ENCODE data around the gene DNM2. TPM values are rescaled to one million over a fixed set of nuclear protein-coding genes. Genes with fewer than 3 reads are reported as not detected.

The DNM2 gene
- total and polyA plus RNA-seq, 7 donors = 70.6 to 149 (median 122) TPM

- no peak overlapping the region for H3K4me3 ChIP-seq
- no peaks in the 10 kb centered on the region for H3K27me3 ChIP-seq (ENCODE audit: insufficient read depth in 3 of 3, low read length in 2 of 3)
- intact Hi-C loops (cut with DNase I) = no loop called here
- ATAC-seq (no peak), DNase-seq (no peak)
- no peaks in the 10 kb centered on the region for H3K9me3 ChIP-seq
- WGBS, 3 donors = 63 to 85% (median 73%) methylated on average over 9 to 10 of the region's 10 CpGs
- H3K36me3 ChIP-seq (ENCODE audit: insufficient read depth in 1 of 2, low read depth in 1 of 2) = peaks cover 12 to 99% of the 10 kb centered on the region in 2 donors
- no peak overlapping the region for H3K27ac ChIP-seq
- TF ChIP-seq, protein P1, sequence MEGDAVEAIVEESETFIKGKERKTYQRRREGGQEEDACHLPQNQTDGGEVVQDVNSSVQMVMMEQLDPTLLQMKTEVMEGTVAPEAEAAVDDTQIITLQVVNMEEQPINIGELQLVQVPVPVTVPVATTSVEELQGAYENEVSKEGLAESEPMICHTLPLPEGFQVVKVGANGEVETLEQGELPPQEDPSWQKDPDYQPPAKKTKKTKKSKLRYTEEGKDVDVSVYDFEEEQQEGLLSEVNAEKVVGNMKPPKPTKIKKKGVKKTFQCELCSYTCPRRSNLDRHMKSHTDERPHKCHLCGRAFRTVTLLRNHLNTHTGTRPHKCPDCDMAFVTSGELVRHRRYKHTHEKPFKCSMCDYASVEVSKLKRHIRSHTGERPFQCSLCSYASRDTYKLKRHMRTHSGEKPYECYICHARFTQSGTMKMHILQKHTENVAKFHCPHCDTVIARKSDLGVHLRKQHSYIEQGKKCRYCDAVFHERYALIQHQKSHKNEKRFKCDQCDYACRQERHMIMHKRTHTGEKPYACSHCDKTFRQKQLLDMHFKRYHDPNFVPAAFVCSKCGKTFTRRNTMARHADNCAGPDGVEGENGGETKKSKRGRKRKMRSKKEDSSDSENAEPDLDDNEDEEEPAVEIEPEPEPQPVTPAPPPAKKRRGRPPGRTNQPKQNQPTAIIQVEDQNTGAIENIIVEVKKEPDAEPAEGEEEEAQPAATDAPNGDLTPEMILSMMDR (IDR thresholded peaks at IDR 0.05) = no peak
- H3K4me1 ChIP-seq = no peaks in the 10 kb centered on the region
Measured at GRCh38 chr19:10686193-10686592, 31.7 kb upstream of the DNM2 start.

GRCh38 chr19:10686661-10687517, 31.0 kb upstream of the DNM2 start:
- peak; percentile 12 to 42 (median 36) for ATAC-seq
- H3K27ac ChIP-seq = peak overlapping the region; percentile 16
- TF ChIP-seq, protein P1 (IDR thresholded peaks at IDR 0.05) = no peak

DNA sequence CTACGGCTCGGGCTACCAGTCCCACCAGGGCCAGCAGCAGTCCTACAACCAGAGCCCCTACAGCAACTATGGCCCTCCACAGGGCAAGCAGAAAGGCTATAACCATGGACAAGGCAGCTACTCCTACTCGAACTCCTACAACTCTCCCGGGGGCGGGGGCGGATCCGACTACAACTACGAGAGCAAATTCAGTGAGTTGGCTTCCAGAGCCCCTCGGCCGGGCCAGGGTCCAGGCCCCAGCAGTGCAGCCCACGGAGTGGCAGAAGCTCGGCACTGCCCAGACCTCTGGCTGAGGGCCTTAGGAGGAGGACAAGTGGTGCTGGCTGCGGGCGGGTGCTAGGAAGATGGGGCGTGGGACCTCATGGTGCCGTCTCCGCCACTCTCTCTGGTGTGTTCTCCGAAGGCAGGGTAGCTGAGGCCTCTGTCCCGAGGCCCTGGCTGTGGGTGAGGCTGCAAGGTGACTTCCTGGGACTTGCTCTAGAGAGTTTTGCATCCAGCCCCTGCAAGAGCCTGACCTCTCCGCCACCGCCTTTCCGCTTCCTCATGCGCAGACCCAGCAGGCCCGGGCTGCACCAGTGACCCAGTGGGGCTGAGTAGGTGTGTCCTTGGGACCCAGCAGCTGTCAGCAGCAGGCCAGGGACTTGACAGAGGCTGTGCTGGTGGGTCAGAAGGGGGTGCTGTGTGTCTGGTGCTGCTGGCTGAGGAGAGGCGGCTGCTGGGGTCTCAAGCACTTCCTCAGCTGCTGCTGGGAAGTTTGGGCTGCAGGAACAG, 30.2 kb upstream of the DNM2 start:
- ATAC-seq (no peak), DNase-seq (no peak)
- Histone ChIP-seq H3K4me3 (no peak overlapping the region), H3K27ac (no peak overlapping the region), H3K4me1 (no peaks in the 10 kb centered on the region), H3K9me3 (no peaks in the 10 kb centered on the region), H3K36me3 (ENCODE audit: insufficient read depth in 1 of 2, low read depth in 1 of 2) (peaks cover 5 to 99% of the 10 kb centered on the region in 2 donors), H3K27me3 (ENCODE audit: insufficient read depth in 3 of 3, low read length in 2 of 3) (no peaks in the 10 kb centered on the region)
- TF ChIP-seq, protein P1 (IDR thresholded peaks at IDR 0.05) = no peak
- intact Hi-C loops (cut with DNase I) = no loop called here
- 86 to 88% (median 87%) methylated on average over 24 to 25 of the region's 25 CpGs for WGBS, 3 donors

More at GRCh38 chr19:10686661-10687517, 31.0 kb upstream of the DNM2 start:
- Histone ChIP-seq H3K27me3 (ENCODE audit: insufficient read depth in 3 of 3, low read length in 2 of 3) (no peaks in the 10 kb centered on the region), H3K4me3 (no peak overlapping the region), H3K9me3 (no peaks in the 10 kb centered on the region), H3K4me1 (no peaks in the 10 kb centered on the region), H3K36me3 (ENCODE audit: insufficient read depth in 1 of 2, low read depth in 1 of 2) (peaks cover 8 to 99% of the 10 kb centered on the region in 2 donors)
- intact Hi-C loops (cut with DNase I) = no loop called here
- 55 to 74% (median 62%) methylated on average over 30 to 31 of the region's 31 CpGs for WGBS, 3 donors
- DNase-seq = no peak

GRCh38 chr19:10688545-10689280, 29.2 kb upstream of the DNM2 start:
- Histone ChIP-seq H3K4me1 (no peaks in the 10 kb centered on the region), H3K27me3 (ENCODE audit: insufficient read depth in 3 of 3, low read length in 2 of 3) (no peaks in the 10 kb centered on the region), H3K9me3 (no peaks in the 10 kb centered on the region), H3K4me3 (no peak overlapping the region), H3K27ac (no peak overlapping the region), H3K36me3 (ENCODE audit: insufficient read depth in 1 of 2, low read depth in 1 of 2) (peaks cover 1 to 95% of the 10 kb centered on the region in 2 donors)
- intact Hi-C loops (cut with DNase I) = no loop called here
- WGBS, 3 donors = 88 to 90% (median 90%) methylated on average over 24 to 27 of the region's 27 CpGs
- DNase-seq (no peak), ATAC-seq (no peak)
- TF ChIP-seq, protein P1 (IDR thresholded peaks at IDR 0.05) = no peak
